Parathyroid adenoma (tissue), 2 donors: ENCODE measurements around the gene CKS1B.

Experiments
- H2AFZ ChIP-seq: fragments of 300-600 bp; sonication (generic); one replicate; pipeline ENCODE4 v1.7.0; 2017; ENCODE audit warnings: antibody characterized with exemption, mild to moderate bottlenecking
- H3K27ac ChIP-seq: fragments of 300-600 bp; sonication (generic); one replicate; pipeline ENCODE4 v1.7.0; 2017
- H3K27me3 ChIP-seq: fragments of 300-600 bp; sonication (generic); one replicate; pipeline ENCODE4 v1.7.0; 2017; ENCODE audit warnings: low read length; ENCODE audit not compliant: control insufficient read depth, insufficient read depth
- H3K36me3 ChIP-seq: fragments of 300-600 bp; sonication (generic); one replicate; pipeline ENCODE4 v1.7.0; 2017; ENCODE audit warnings: low read length; ENCODE audit not compliant: control insufficient read depth, insufficient read depth
- H3K4me1 ChIP-seq: fragments of 300-600 bp; sonication (generic); one replicate; pipeline ENCODE4 v1.7.0; 2017; ENCODE audit warnings: control low read depth
- H3K4me2 ChIP-seq: fragments of 300-600 bp; sonication (generic); one replicate; pipeline ENCODE4 v1.7.0; 2017; ENCODE audit warnings: low read length
- H3K4me3 ChIP-seq: fragments of 300-600 bp; sonication (generic); one replicate; pipeline ENCODE4 v1.7.0; 2017; ENCODE audit warnings: low read depth, low read length
- H3K79me2 ChIP-seq: fragments of 300-600 bp; sonication (generic); one replicate; pipeline ENCODE4 v1.7.0; 2017; ENCODE audit warnings: control low read depth
- H3K9ac ChIP-seq: fragments of 300-600 bp; sonication (generic); one replicate; pipeline ENCODE4 v1.7.0; 2017; ENCODE audit warnings: mild to moderate bottlenecking
- H3K9me3 ChIP-seq: fragments of 300-600 bp; sonication (generic); one replicate; pipeline ENCODE4 v1.7.0; 2017; ENCODE audit warnings: low read length; ENCODE audit not compliant: control insufficient read depth
- TF ChIP-seq, protein P1 (sequence below): fragments of 300-600 bp; sonication (generic); IDR thresholded peaks from one replicate; pipeline ENCODE4 v1.7.0; 2017; ENCODE audit warnings: antibody characterized with exemption, mild to moderate bottlenecking
- donor health status: primary hyperparathyroidism.

CKS1B gene

GRCh38 chr1:155009742-155010141, 35.3 kb downstream of the CKS1B start:
- Histone ChIP-seq H3K4me1 (peaks cover 17% of the 10 kb centered on the region), H3K27ac (no peak overlapping the region), H3K36me3 (no peaks in the 10 kb centered on the region), H3K4me2 (no peak overlapping the region), H3K9me3 (no peaks in the 10 kb centered on the region), H2AFZ (no peak overlapping the region), H3K79me2 (peaks cover 5% of the 10 kb centered on the region), H3K27me3 (no peaks in the 10 kb centered on the region), H3K4me3 (no peak overlapping the region), H3K9ac (no peak overlapping the region)
- TF ChIP-seq, protein P1, sequence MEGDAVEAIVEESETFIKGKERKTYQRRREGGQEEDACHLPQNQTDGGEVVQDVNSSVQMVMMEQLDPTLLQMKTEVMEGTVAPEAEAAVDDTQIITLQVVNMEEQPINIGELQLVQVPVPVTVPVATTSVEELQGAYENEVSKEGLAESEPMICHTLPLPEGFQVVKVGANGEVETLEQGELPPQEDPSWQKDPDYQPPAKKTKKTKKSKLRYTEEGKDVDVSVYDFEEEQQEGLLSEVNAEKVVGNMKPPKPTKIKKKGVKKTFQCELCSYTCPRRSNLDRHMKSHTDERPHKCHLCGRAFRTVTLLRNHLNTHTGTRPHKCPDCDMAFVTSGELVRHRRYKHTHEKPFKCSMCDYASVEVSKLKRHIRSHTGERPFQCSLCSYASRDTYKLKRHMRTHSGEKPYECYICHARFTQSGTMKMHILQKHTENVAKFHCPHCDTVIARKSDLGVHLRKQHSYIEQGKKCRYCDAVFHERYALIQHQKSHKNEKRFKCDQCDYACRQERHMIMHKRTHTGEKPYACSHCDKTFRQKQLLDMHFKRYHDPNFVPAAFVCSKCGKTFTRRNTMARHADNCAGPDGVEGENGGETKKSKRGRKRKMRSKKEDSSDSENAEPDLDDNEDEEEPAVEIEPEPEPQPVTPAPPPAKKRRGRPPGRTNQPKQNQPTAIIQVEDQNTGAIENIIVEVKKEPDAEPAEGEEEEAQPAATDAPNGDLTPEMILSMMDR: no peak

DNA sequence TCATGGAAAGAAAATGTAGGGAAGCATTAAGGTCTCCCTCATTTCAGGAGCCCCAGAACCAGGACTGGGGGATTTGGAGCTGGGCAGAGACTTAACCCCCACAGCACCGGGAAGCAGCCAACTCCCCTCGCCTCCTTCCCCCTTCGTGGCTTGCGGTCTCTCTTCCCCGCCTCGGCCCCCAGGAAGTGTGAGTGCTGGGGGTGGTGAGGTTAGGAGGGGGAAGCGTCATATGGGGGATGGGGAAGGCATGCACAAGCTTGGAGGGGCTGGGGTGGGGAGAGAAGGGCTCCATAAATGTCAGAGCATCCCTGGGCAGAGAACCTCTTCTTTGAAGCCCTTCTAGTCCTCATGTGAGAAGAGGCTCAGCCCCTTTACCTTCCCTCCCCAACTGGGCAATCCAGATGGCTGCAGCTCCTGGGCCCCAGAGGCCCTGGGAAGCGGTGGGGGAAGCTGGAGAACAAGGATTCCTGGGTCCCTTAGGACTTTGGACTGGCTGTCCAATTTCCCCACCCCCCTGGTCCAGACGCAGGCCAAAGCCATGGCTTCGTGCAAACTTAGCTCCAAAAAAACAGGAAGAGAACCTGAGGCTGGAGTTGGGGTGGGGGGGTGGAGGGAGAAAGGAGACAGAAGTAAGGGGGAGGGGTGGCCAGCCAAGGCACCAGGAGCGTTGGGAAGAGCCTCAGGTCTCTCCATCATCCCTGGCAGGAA, 35.9 kb downstream of the CKS1B start:
- H3K79me2 ChIP-seq: peaks cover 5% of the 10 kb centered on the region
- H3K4me1 ChIP-seq: peaks cover 15% of the 10 kb centered on the region
- no peaks in the 10 kb centered on the region for H3K36me3 ChIP-seq
- H3K4me2 ChIP-seq: no peak overlapping the region
- no peak overlapping the region for H3K4me3 ChIP-seq
- H3K9ac ChIP-seq: no peak overlapping the region
- H3K9me3 ChIP-seq: no peaks in the 10 kb centered on the region
- TF ChIP-seq, protein P1: no peak
- H3K27me3 ChIP-seq: no peaks in the 10 kb centered on the region
- no peak overlapping the region for H3K27ac ChIP-seq
- no peak overlapping the region for H2AFZ ChIP-seq

- no peak overlapping the region for H2AFZ ChIP-seq
- peaks cover 15% of the 10 kb centered on the region for H3K4me1 ChIP-seq
- no peak overlapping the region for H3K9ac ChIP-seq
- no peaks in the 10 kb centered on the region for H3K9me3 ChIP-seq
- H3K27me3 ChIP-seq: no peaks in the 10 kb centered on the region
- TF ChIP-seq, protein P1: no peak
- H3K27ac ChIP-seq: peak overlapping the region; percentile 69
- H3K4me3 ChIP-seq: no peak overlapping the region
- no peaks in the 10 kb centered on the region for H3K36me3 ChIP-seq
- no peak overlapping the region for H3K4me2 ChIP-seq
- H3K79me2 ChIP-seq: peaks cover 5% of the 10 kb centered on the region
These were observed 36.5 kb downstream of the CKS1B start for GRCh38 chr1:155011004-155011416.

GRCh38 chr1:155011437-155012025, 37.0 kb downstream of the CKS1B start:
- H3K4me3 ChIP-seq: no peak overlapping the region
- TF ChIP-seq, protein P1: no peak
- no peaks in the 10 kb centered on the region for H3K9me3 ChIP-seq
- no peak overlapping the region for H3K4me2 ChIP-seq
- peaks cover 15% of the 10 kb centered on the region for H3K4me1 ChIP-seq
- H3K27ac ChIP-seq: peak overlapping the region; percentile 69
- H3K9ac ChIP-seq: no peak overlapping the region
- H3K79me2 ChIP-seq: peaks cover 5% of the 10 kb centered on the region
- no peaks in the 10 kb centered on the region for H3K27me3 ChIP-seq
- no peaks in the 10 kb centered on the region for H3K36me3 ChIP-seq
- H2AFZ ChIP-seq: no peak overlapping the region
